ENCODE measurements around the gene HMGXB3.

HMGXB3 gene

GRCh38 chr5:150070821-150071220 lies 70.3 kb downstream of the HMGXB3 start:
- Histone ChIP-seq H2AFZ (ENCODE audit: low read length) (no peak overlapping the region), H3K4me3 (ENCODE audit: low read length in 2 of 2) (no peak overlapping the region), H3K23ac (ENCODE audit: low read depth, low read length, poor library complexity) (no peak overlapping the region), H2AK5ac (ENCODE audit: low read depth, low read length) (no peak overlapping the region), H3K9me3 (replicated peaks in 1 of 2; ENCODE audit: control insufficient read depth in 2 of 2, insufficient read depth in 1 of 2, low read depth in 1 of 2, low read length in 2 of 2) (no peaks in the 10 kb centered on the region), H2BK15ac (ENCODE audit: low read length) (no peak overlapping the region), H2BK5ac (ENCODE audit: low read length) (no peak overlapping the region), H3K4me1 (ENCODE audit: control insufficient read depth in 2 of 2, insufficient read depth in 1 of 2, low read depth in 1 of 2, low read length in 2 of 2) (no peaks in the 10 kb centered on the region), H3K4ac (ENCODE audit: low read length) (no peak overlapping the region), H3K18ac (ENCODE audit: low read length) (no peak overlapping the region), H3K4me2 (ENCODE audit: insufficient read depth, low read length, poor library complexity, severe bottlenecking) (no peak overlapping the region), H4K91ac (ENCODE audit: low read depth, low read length, poor library complexity) (no peak overlapping the region), H3K27me3 (ENCODE audit: control insufficient read depth in 3 of 3, insufficient read depth in 3 of 3, low read depth in 1 of 3, low read length in 3 of 3) (peaks cover 0 to 74% (median 0%) of the 10 kb centered on the region in 3 experiments), H3K14ac (ENCODE audit: low read length) (no peak overlapping the region), H3K9ac (ENCODE audit: low read depth, low read length, poor library complexity) (no peak overlapping the region), H2BK120ac (ENCODE audit: low read depth, low read length) (no peak overlapping the region), H2BK12ac (ENCODE audit: low read length) (no peak overlapping the region), H3K79me1 (ENCODE audit: low read depth, low read length) (no peaks in the 10 kb centered on the region), H4K8ac (ENCODE audit: low read depth, low read length) (no peak overlapping the region), H3K36me3 (replicated peaks in 1 of 2; ENCODE audit: control insufficient read depth in 2 of 2, insufficient read depth in 2 of 2, low read length in 2 of 2) (no peaks in the 10 kb centered on the region), H3K27ac (replicated peaks; ENCODE audit: low read length) (no peak overlapping the region)
- DNase-seq (ENCODE audit: low spot score) = no peak
- no CpG with 5 or more reads among the region's 3 CpGs for WGBS, 2 donors (ENCODE audit: extremely low coverage in 2 of 2, insufficient read length in 2 of 2, insufficient replicate concordance in 1 of 2)

- Histone ChIP-seq H3K4me2 (ENCODE audit: insufficient read depth, low read length, poor library complexity, severe bottlenecking) (no peak overlapping the region), H3K4me3 (ENCODE audit: low read length in 2 of 2) (no peak overlapping the region), H2BK12ac (ENCODE audit: low read length) (no peak overlapping the region), H3K18ac (ENCODE audit: low read length) (no peak overlapping the region), H4K91ac (ENCODE audit: low read depth, low read length, poor library complexity) (no peak overlapping the region), H4K8ac (ENCODE audit: low read depth, low read length) (no peak overlapping the region), H3K27ac (replicated peaks; ENCODE audit: low read length) (no peak overlapping the region), H2BK5ac (ENCODE audit: low read length) (no peak overlapping the region), H2BK120ac (ENCODE audit: low read depth, low read length) (no peak overlapping the region), H3K4ac (ENCODE audit: low read length) (no peak overlapping the region), H2BK15ac (ENCODE audit: low read length) (no peak overlapping the region), H3K14ac (ENCODE audit: low read length) (no peak overlapping the region), H3K36me3 (replicated peaks in 1 of 2; ENCODE audit: control insufficient read depth in 2 of 2, insufficient read depth in 2 of 2, low read length in 2 of 2) (no peaks in the 10 kb centered on the region), H2AK5ac (ENCODE audit: low read depth, low read length) (no peak overlapping the region), H3K9me3 (replicated peaks in 1 of 2; ENCODE audit: control insufficient read depth in 2 of 2, insufficient read depth in 1 of 2, low read depth in 1 of 2, low read length in 2 of 2) (no peaks in the 10 kb centered on the region), H3K4me1 (ENCODE audit: control insufficient read depth in 2 of 2, insufficient read depth in 1 of 2, low read depth in 1 of 2, low read length in 2 of 2) (no peaks in the 10 kb centered on the region), H3K79me1 (ENCODE audit: low read depth, low read length) (no peaks in the 10 kb centered on the region), H3K9ac (ENCODE audit: low read depth, low read length, poor library complexity) (no peak overlapping the region), H3K27me3 (ENCODE audit: control insufficient read depth in 3 of 3, insufficient read depth in 3 of 3, low read depth in 1 of 3, low read length in 3 of 3) (peaks cover 0 to 77% (median 0%) of the 10 kb centered on the region in 3 experiments), H2AFZ (ENCODE audit: low read length) (no peak overlapping the region), H3K23ac (ENCODE audit: low read depth, low read length, poor library complexity) (no peak overlapping the region)
- no peak for DNase-seq (ENCODE audit: low spot score)
- WGBS, 2 donors (ENCODE audit: extremely low coverage in 2 of 2, insufficient read length in 2 of 2, insufficient replicate concordance in 1 of 2) = no CpG with 5 or more reads among the region's 5 CpGs
Observed at GRCh38 chr5:150073086-150073625, 72.6 kb downstream of the HMGXB3 start.

DNA sequence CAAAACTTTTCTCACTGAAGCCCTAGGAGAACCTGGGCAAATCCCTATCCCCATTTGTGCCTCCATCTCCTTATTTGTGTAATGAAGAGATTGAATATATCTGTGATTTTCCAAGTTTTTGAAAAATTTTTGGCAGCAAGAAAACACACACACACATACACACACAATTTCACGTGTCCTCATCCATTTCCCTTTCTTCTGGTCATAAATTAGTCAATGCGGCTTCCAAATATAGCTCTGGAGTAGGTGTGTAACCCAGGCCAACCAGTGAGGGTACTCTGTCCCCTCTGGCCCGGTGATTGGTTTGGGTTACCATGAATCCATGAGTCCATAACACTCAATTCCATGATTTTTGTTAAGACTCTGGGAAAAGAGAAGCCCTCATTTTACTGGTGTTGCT lies 73.1 kb downstream of the HMGXB3 start:
- H4K8ac ChIP-seq (ENCODE audit: low read depth, low read length) = no peak overlapping the region
- H3K18ac ChIP-seq (ENCODE audit: low read length) = no peak overlapping the region
- no CpG with 5 or more reads among the region's 3 CpGs for WGBS, 2 donors (ENCODE audit: extremely low coverage in 2 of 2, insufficient read length in 2 of 2, insufficient replicate concordance in 1 of 2)

GRCh38 chr5:150075233-150075632 lies 74.7 kb downstream of the HMGXB3 start:
- Histone ChIP-seq H3K4ac (ENCODE audit: low read length) (no peak overlapping the region), H2AK5ac (ENCODE audit: low read depth, low read length) (no peak overlapping the region), H3K36me3 (replicated peaks in 1 of 2; ENCODE audit: control insufficient read depth in 2 of 2, insufficient read depth in 2 of 2, low read length in 2 of 2) (no peaks in the 10 kb centered on the region), H3K9me3 (replicated peaks in 1 of 2; ENCODE audit: control insufficient read depth in 2 of 2, insufficient read depth in 1 of 2, low read depth in 1 of 2, low read length in 2 of 2) (no peaks in the 10 kb centered on the region), H3K27ac (replicated peaks; ENCODE audit: low read length) (no peak overlapping the region), H4K91ac (ENCODE audit: low read depth, low read length, poor library complexity) (no peak overlapping the region), H2AFZ (ENCODE audit: low read length) (no peak overlapping the region), H2BK12ac (ENCODE audit: low read length) (no peak overlapping the region), H4K8ac (ENCODE audit: low read depth, low read length) (no peak overlapping the region), H3K4me3 (ENCODE audit: low read length in 2 of 2) (no peak overlapping the region), H2BK5ac (ENCODE audit: low read length) (no peak overlapping the region), H2BK120ac (ENCODE audit: low read depth, low read length) (no peak overlapping the region), H3K27me3 (ENCODE audit: control insufficient read depth in 3 of 3, insufficient read depth in 3 of 3, low read depth in 1 of 3, low read length in 3 of 3) (peaks cover 0 to 74% (median 0%) of the 10 kb centered on the region in 3 experiments), H3K4me2 (ENCODE audit: insufficient read depth, low read length, poor library complexity, severe bottlenecking) (no peak overlapping the region), H3K23ac (ENCODE audit: low read depth, low read length, poor library complexity) (no peak overlapping the region), H3K4me1 (ENCODE audit: control insufficient read depth in 2 of 2, insufficient read depth in 1 of 2, low read depth in 1 of 2, low read length in 2 of 2) (no peaks in the 10 kb centered on the region), H3K9ac (ENCODE audit: low read depth, low read length, poor library complexity) (no peak overlapping the region), H3K79me1 (ENCODE audit: low read depth, low read length) (no peaks in the 10 kb centered on the region), H2BK15ac (ENCODE audit: low read length) (no peak overlapping the region), H3K14ac (ENCODE audit: low read length) (no peak overlapping the region), H3K18ac (ENCODE audit: low read length) (no peak overlapping the region)
- no peak for DNase-seq (ENCODE audit: low spot score)
- no CpG with 5 or more reads among the region's 4 CpGs for WGBS, 2 donors (ENCODE audit: extremely low coverage in 2 of 2, insufficient read length in 2 of 2, insufficient replicate concordance in 1 of 2)

More for the DNA sequence above, 73.1 kb downstream of the HMGXB3 start:
- Histone ChIP-seq H2BK15ac (ENCODE audit: low read length) (no peak overlapping the region), H2BK5ac (ENCODE audit: low read length) (no peak overlapping the region), H3K4me2 (ENCODE audit: insufficient read depth, low read length, poor library complexity, severe bottlenecking) (no peak overlapping the region), H3K27me3 (ENCODE audit: control insufficient read depth in 3 of 3, insufficient read depth in 3 of 3, low read depth in 1 of 3, low read length in 3 of 3) (peaks cover 0 to 73% (median 0%) of the 10 kb centered on the region in 3 experiments), H3K14ac (ENCODE audit: low read length) (no peak overlapping the region), H4K91ac (ENCODE audit: low read depth, low read length, poor library complexity) (no peak overlapping the region), H3K23ac (ENCODE audit: low read depth, low read length, poor library complexity) (no peak overlapping the region), H3K79me1 (ENCODE audit: low read depth, low read length) (no peaks in the 10 kb centered on the region), H3K4me1 (ENCODE audit: control insufficient read depth in 2 of 2, insufficient read depth in 1 of 2, low read depth in 1 of 2, low read length in 2 of 2) (no peaks in the 10 kb centered on the region), H2AK5ac (ENCODE audit: low read depth, low read length) (no peak overlapping the region), H3K36me3 (replicated peaks in 1 of 2; ENCODE audit: control insufficient read depth in 2 of 2, insufficient read depth in 2 of 2, low read length in 2 of 2) (no peaks in the 10 kb centered on the region), H2AFZ (ENCODE audit: low read length) (no peak overlapping the region), H3K9me3 (replicated peaks in 1 of 2; ENCODE audit: control insufficient read depth in 2 of 2, insufficient read depth in 1 of 2, low read depth in 1 of 2, low read length in 2 of 2) (no peaks in the 10 kb centered on the region), H3K9ac (ENCODE audit: low read depth, low read length, poor library complexity) (no peak overlapping the region), H2BK120ac (ENCODE audit: low read depth, low read length) (no peak overlapping the region), H2BK12ac (ENCODE audit: low read length) (no peak overlapping the region), H3K4me3 (ENCODE audit: low read length in 2 of 2) (no peak overlapping the region), H3K27ac (replicated peaks; ENCODE audit: low read length) (no peak overlapping the region), H3K4ac (ENCODE audit: low read length) (no peak overlapping the region)
- no peak for DNase-seq (ENCODE audit: low spot score)

Measured in neuronal stem cell (in vitro differentiated cells).